ENCODE results near the gene TSHZ3. TPM values are rescaled to one million over a fixed set of nuclear protein-coding genes. Genes with fewer than 3 reads are reported as not detected.

TSHZ3 gene
- total RNA-seq, 1 experiment from 2014 or later, result not detected

DNA sequence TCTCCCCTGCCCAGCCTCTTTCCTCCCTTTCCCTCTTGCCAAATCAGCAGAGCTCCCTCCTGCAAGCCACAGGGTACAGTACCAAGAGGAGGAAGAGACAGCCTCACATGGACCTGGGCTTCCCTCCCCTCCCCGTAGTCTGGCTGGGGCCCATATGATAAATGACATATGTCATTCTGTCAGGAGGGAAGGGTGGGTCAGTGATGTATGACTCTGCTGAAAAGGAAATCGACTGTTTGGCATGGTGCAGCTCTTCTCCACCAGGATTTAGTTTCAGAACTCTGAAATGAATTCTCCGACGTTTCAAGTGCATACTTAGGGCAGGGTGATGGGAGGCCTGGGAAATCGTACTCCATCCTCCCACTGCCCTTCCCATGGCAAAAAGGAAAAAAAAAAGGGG is 9.8 kb downstream of the TSHZ3 start:
- TF ChIP-seq, protein P1, sequence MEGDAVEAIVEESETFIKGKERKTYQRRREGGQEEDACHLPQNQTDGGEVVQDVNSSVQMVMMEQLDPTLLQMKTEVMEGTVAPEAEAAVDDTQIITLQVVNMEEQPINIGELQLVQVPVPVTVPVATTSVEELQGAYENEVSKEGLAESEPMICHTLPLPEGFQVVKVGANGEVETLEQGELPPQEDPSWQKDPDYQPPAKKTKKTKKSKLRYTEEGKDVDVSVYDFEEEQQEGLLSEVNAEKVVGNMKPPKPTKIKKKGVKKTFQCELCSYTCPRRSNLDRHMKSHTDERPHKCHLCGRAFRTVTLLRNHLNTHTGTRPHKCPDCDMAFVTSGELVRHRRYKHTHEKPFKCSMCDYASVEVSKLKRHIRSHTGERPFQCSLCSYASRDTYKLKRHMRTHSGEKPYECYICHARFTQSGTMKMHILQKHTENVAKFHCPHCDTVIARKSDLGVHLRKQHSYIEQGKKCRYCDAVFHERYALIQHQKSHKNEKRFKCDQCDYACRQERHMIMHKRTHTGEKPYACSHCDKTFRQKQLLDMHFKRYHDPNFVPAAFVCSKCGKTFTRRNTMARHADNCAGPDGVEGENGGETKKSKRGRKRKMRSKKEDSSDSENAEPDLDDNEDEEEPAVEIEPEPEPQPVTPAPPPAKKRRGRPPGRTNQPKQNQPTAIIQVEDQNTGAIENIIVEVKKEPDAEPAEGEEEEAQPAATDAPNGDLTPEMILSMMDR (IDR thresholded peaks at IDR 0.05; ENCODE audit: unreplicated experiment), result no peak
- ChIA-PET CTCF (interaction anchor here (0.6 kb wide), 1 partner anchor 671 kb away, joined by 3 read pairs; no protein-coding TSS in a partner anchor), POLR2A (no interaction called here)
- no TSS peak for BruUV-seq (replicated peaks)
- Mint-ChIP-seq H3K9me3 (ENCODE audit: unreplicated experiment) (peaks cover 31% of the 10 kb centered on the region), H3K4me1 (ENCODE audit: insufficient read depth, unreplicated experiment) (no peaks in the 10 kb centered on the region), H3K27me3 (ENCODE audit: insufficient read depth, unreplicated experiment) (no peaks in the 10 kb centered on the region), H3K4me3 (ENCODE audit: unreplicated experiment) (no peak overlapping the region), H3K27ac (ENCODE audit: low read depth, unreplicated experiment) (no peak overlapping the region), H3K36me3 (ENCODE audit: insufficient read depth, unreplicated experiment) (no peaks in the 10 kb centered on the region)
- intact Hi-C loops (cut with micrococcal nuclease), result no loop called here
- no peak for DNase-seq (ENCODE audit: unreplicated experiment)

DNA sequence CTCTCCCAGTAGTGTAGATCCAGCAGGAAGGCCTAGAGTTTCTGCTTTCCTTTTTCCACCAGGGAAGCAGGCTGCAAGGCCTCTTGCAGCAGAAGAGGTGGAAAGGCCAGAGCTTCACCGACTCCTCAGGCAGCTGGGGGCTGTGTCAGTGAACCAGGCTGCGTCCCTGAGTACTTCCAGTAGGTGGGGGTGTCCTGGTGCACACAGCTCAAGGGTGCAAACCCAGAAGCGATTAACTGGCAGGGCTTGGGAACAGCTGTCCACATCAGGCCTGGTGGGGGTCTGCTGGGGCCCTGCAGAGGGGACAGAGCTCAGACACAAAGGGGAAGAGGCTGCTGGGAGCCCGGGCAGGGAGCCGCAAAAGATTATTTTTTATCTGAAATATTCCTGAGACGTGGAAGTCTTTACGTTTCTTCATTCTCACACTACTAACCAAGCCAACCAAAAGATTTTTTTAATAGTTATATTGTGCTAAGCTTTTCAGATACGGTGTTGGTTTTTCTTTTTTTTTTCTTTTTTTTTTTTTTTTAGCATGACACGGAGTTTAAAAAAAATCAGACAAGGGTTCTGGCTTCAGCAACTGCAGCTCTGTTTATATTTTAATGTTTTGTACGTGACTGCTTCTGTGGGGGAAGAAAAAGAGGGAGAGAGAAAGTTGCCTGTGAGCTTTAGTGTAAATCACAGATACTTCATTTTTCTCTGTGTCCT is 11.0 kb downstream of the TSHZ3 start:
- CTCF ChIA-PET, result no interaction called here
- Mint-ChIP-seq H3K27me3 (ENCODE audit: insufficient read depth, unreplicated experiment) (no peaks in the 10 kb centered on the region), H3K4me1 (ENCODE audit: insufficient read depth, unreplicated experiment) (no peaks in the 10 kb centered on the region), H3K27ac (ENCODE audit: low read depth, unreplicated experiment) (no peak overlapping the region), H3K36me3 (ENCODE audit: insufficient read depth, unreplicated experiment) (no peaks in the 10 kb centered on the region), H3K9me3 (ENCODE audit: unreplicated experiment) (peaks cover 31% of the 10 kb centered on the region), H3K4me3 (ENCODE audit: unreplicated experiment) (no peak overlapping the region)
- POLR2A ChIA-PET, result no interaction called here
- no peak for DNase-seq (ENCODE audit: unreplicated experiment)
- intact Hi-C loops (cut with micrococcal nuclease), result no loop called here
- no TSS peak for BruUV-seq (replicated peaks)
- TF ChIP-seq, protein P1 (IDR thresholded peaks at IDR 0.05; ENCODE audit: unreplicated experiment), result no peak

DNA sequence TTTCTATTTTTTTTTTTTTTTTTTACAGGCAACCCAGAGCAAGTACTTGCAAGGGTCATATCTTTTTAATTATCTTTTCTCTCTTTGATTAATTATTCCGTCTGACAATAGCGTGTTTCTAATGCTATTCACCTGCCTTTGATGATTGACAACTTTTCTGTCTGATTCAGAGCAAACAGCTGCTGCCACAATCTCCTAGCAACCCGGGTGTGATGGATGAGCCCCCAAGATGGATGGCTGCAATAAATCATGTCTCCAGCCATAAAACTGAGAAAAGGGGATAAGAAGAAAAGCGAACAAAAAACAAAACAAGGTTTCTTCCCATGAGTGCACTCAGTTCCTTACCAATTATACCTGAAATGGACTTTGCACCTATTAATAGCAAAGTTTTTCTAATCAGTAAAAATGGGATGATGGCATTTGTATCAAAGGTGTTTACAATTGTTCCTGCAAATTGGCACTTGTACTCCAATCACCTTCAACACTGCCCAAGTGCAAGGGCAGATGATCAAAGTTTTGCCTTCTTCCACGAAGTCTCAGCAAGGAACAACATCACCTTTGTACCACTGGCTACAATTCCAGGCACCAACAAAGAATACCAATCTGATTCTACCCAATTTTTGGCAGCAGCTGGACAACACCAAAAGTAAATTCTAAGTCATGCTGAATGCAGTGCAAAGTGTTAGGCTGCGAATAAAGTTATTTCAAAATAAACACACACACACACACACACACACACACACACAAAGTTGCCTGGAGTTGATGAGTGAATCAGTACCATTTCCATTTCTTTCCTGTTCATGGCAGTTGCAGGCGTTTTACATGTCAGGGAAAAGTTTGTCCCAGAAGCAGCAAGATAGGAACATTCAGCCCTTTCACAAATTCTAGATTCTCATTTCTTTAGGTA is 12.0 kb downstream of the TSHZ3 start:
- no peak overlapping the region for H3K4me3 Mint-ChIP-seq (ENCODE audit: unreplicated experiment)
- DNase-seq (ENCODE audit: unreplicated experiment), result no peak
- intact Hi-C loops (cut with micrococcal nuclease), result no loop called here
- H3K9me3 Mint-ChIP-seq (ENCODE audit: unreplicated experiment), result peaks cover 31% of the 10 kb centered on the region
- H3K27ac Mint-ChIP-seq (ENCODE audit: low read depth, unreplicated experiment), result no peak overlapping the region
- CTCF ChIA-PET, result no interaction called here
- no peaks in the 10 kb centered on the region for H3K36me3 Mint-ChIP-seq (ENCODE audit: insufficient read depth, unreplicated experiment)
- no TSS peak for BruUV-seq (replicated peaks)
- H3K4me1 Mint-ChIP-seq (ENCODE audit: insufficient read depth, unreplicated experiment), result no peaks in the 10 kb centered on the region
- POLR2A ChIA-PET, result no interaction called here
- no peaks in the 10 kb centered on the region for H3K27me3 Mint-ChIP-seq (ENCODE audit: insufficient read depth, unreplicated experiment)
- TF ChIP-seq, protein P1 (IDR thresholded peaks at IDR 0.05; ENCODE audit: unreplicated experiment), result no peak

DNA sequence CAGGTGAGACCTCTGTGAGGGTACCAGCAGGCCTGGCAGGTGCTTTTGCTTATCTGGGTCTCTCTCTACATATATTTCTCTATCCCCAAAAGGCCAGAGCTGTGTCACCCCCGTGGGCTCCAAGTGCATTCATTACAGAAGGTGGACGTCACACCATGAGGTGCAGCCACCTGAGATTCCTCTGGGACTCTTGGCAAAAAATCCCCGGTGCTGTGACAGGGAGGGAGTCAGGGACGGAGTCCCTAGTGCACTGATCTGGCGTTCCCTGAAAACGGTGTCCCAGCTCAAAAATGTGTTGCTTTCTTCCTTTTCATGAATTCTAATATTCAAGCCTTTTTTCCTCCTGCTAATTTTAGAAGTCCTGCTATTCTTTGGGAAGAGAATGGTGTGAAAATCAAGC is 13.5 kb downstream of the TSHZ3 start:
- Mint-ChIP-seq H3K9me3 (ENCODE audit: unreplicated experiment) (peaks cover 22% of the 10 kb centered on the region), H3K27me3 (ENCODE audit: insufficient read depth, unreplicated experiment) (no peaks in the 10 kb centered on the region), H3K27ac (ENCODE audit: low read depth, unreplicated experiment) (no peak overlapping the region), H3K4me1 (ENCODE audit: insufficient read depth, unreplicated experiment) (no peaks in the 10 kb centered on the region), H3K36me3 (ENCODE audit: insufficient read depth, unreplicated experiment) (no peaks in the 10 kb centered on the region), H3K4me3 (ENCODE audit: unreplicated experiment) (no peak overlapping the region)
- no TSS peak for BruUV-seq (replicated peaks)
- POLR2A ChIA-PET, result no interaction called here
- DNase-seq (ENCODE audit: unreplicated experiment), result no peak
- CTCF ChIA-PET, result no interaction called here
- intact Hi-C loops (cut with micrococcal nuclease), result no loop called here
- TF ChIP-seq, protein P1 (IDR thresholded peaks at IDR 0.05; ENCODE audit: unreplicated experiment), result no peak

Data from MCF 10A (cell line).